ENCODE measurements around the gene KRR1.

GRCh38 chr12:75478116-75478794, 33.2 kb downstream of the KRR1 start:
- no peak for TF ChIP-seq CTCF (IDR thresholded peaks at IDR 0.05; ENCODE audit: insufficient read depth, low read length, poor library complexity, severe bottlenecking)
- TF ChIP-seq EZH2phosphoT487 (conservative IDR thresholded peaks at IDR 0.05; ENCODE audit: low read length): no peak

Data from SU-DHL-6 (cell line).